ENCODE data around the gene CAPG.
"Not testable (repeated sequence)": the region's sequence is repeated elsewhere in the genome, so short reads cannot be mapped to it uniquely, and the experiment has no call there.

The CAPG gene

GRCh38 chr2:85420536-85421259 is 10.5 kb upstream of the CAPG start:
- peak; percentile 89 for DNase-seq

DNA sequence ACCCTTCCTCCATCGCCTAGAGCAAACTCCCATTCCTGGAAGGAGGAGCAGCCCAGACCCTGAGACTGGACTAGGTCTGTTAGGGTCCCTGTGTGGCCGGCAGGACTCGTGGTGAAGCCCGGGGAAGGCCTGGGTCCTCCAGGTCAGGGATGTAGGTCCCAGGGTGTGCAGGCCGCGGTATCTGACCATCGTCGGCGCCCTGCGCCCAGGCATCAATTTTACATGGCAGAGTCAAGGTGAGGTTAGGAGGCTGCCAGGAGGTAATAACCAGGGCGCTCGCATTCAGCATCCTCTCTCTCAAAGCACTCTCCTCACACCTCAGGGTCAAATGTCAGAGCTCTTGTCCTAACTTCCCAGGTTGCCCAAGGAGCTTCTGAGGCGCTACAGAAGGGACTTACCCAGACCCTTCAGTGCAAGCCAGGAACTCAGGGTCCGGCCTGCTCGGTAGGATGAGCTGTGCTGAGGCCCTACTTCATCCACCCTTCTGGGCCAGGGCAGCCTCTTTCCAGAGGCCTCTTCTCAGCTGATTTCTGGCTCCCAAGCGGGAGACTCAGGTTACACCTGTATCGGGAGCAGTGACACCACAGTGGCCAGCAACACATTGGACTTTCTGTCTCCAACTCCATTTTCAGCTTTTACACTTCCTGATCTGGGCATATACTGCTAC is 9.0 kb upstream of the CAPG start:
- no peak for DNase-seq

DNA sequence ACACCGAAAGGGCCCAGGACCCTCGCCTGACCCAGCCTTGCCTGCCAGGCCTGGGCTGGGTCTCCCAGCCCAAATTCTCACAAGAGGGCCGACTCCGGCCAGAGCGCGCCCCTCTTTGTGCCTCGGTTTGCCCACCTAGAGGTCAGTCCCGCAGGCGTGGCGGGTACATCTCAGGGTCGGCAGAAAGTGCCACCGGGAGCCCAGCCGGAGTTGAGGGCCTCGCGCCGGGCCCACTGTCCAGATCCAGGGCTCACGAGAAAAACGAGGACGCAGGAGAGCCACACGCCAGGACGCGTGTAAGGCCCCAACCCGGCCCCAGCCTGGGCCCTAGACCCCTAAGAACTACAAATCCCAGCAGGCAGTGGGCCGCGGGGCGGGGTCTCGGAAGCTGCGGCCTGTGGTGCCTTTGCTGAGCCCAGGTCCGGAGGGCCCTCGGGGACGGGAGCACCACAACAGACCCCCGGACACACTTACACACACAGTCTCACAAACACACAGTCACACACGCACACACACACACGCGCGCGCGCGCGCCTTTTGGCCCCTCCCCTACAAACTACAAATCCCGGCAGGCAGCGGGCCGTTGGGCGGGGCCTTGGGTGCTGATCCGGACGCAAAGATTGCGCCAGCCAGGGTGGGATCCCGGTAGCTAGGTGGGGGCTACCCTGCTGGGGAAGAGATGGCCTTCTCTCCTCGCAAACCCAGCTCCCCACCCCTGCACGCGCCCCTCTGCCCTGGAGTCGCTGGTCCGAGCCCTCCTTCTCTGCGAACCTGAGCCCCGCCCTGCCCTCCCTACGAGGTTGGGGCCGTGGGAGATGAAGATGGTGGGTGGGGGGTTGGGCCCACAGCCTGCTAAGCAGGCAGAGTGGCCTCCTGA is 8.2 kb upstream of the CAPG start, which contains the start of gene SH2D6:
TSS of gene SH2D6 (plus strand) at position 583 of the 877 bp plus-strand sequence. CDS start 10,752 bp downstream, outside the sequence.
- peak; percentile 84 for DNase-seq

DNA sequence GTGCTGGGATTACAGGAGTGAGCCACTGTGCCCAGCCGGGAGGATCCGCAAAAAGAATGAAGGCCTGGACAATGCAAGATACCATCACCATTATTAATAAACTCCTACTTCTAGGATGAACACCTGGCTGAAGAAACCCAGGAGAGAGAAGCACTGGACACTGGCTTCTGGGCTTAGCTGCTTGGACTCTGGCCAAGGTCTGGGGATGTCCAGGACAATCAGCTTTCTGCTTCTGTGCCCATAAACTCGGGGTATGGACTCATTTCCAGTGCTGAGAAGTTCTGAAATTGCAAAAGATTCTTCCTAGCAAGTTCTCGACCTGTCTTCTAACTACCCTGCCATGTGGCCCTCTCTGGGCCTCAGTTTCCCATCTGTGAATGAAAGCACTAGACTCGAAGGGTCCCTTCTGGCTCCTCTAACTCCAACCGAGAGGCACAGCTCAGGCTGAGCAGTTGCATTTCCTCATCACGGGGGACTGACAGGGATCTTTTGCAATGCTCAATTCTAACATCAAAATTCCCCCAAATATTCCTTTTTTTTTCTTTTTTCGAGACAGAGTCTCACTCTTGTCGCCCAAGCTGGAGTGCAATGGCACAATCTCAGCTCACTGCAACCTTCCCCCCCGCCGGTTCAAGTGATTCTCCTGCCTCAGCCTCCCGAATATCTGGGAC is 5.9 kb upstream of the CAPG start:
- no peak for DNase-seq

DNA sequence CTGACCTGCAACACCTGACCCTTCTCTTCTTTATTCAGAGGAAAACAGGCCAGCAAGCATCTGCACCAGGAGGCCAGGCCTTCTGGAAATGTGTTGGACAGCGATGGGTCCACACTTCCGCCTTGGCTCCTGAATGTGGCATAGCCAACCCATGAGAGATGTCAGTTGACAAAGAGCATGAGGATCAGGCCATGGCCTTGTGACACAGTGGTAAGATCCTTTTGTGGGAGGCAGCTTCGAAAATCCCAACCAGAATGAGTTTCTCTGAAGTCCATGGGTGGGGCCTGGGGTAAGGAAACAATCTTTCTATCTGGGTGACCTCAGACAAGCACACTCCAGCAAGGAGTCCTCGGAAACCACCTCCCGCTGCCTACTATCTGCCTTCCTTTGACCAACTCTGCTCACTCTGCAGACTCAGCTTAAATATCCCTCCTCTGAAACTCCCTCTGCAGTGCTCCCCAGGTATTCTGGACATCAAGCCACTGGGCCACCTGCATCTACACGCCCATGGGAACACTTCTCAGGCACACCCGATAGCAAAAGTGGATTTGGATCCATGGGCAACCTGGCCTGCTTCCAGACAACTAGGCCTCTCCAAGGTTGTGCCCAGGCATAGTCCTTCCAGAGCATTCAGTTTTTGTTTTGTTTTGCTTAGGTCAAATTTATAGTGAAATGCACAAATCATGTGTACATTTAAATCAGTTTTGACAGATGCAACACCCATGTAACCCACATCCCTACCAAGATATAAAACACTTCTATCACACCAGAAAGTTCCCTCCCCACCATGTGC is 4.8 kb upstream of the CAPG start:
- DNase-seq = no peak

- not testable (repeated sequence) for DNase-seq
These were observed 4.2 kb upstream of the CAPG start for GRCh38 chr2:85414421-85414759.

- no peak for DNase-seq
These were observed 3.6 kb upstream of the CAPG start for GRCh38 chr2:85413592-85414420.

DNA sequence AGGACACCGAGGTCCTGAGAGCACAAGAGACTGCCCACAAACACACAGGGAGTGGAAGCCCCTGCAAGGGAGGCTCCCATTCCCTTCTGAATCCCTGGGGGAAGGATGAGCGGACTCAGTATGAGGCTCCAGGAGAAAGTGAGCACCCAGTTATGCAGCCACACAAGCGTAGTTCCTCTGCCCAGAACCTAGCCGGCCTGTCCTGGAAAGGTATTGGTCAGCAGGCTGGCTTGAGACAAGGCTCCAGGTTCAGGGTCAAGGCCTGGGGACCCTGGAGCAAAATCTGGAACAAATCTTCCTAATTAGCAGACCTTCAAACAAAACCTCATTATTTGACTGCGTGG is 1.2 kb upstream of the CAPG start:
- DNase-seq = no peak

- DNase-seq = no peak
These were observed 628 bp upstream of the CAPG start for GRCh38 chr2:85410584-85411404.

DNA sequence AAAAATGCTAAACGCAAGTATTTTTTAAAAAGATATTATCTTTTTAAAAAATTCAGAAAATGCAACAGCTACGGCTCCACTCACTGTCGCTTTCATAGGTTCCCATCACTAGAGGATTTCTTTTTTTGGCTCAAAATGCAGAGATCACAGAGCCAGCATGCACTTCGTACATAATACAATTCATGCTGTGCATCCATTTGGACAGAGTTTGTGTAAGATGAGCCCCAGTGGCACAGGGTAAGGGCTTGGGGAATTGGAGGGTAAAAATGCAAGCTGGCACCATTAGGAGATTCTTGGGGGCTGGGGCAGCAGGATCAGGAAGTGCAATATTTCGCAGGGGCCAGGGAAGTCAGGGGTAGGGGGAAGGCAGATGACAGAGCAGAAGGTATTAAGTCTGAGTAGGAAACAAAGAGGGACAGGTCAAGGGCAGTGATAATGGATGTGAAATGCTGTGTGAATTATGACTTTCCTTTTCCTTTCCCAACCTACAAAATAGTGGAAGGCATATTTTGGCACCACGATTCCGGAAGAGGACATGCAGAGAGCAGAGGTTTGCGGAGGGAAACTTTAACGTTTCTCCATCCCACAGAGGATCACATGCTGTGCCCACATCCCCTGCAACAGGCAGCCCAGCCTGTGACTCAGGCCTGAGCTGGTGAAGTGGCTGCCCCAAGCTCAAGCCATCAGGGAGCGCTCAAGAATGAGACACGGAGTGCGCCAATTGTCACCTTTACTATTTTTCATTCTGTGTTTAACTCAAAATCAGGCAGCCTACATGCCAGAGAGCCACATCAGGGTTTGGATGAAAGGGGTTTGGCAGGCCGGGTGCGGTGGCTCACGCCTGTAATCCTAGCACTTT is 4.7 kb downstream of the CAPG start:
- peak; percentile 66 for DNase-seq

GRCh38 chr2:85401844-85402243 is 8.3 kb downstream of the CAPG start:
- no peak for DNase-seq

DNA sequence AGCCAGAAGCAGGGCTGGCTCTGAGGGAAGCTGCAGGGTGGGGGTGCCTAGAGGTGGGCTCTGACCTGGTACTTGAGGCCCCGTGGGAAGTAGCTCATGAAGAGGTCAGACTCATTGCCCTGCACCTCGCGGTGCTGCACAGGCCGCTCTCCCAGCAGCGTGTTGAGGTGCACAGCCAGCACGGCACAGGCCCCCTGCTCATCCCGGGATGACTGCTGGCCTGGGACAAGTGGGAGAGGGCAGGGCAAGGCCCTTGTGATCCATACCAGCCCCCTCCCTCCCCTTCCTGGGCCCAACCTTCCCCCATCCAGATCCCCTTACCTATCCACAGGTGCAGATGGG is 8.7 kb downstream of the CAPG start:
- no peak for DNase-seq

DNA sequence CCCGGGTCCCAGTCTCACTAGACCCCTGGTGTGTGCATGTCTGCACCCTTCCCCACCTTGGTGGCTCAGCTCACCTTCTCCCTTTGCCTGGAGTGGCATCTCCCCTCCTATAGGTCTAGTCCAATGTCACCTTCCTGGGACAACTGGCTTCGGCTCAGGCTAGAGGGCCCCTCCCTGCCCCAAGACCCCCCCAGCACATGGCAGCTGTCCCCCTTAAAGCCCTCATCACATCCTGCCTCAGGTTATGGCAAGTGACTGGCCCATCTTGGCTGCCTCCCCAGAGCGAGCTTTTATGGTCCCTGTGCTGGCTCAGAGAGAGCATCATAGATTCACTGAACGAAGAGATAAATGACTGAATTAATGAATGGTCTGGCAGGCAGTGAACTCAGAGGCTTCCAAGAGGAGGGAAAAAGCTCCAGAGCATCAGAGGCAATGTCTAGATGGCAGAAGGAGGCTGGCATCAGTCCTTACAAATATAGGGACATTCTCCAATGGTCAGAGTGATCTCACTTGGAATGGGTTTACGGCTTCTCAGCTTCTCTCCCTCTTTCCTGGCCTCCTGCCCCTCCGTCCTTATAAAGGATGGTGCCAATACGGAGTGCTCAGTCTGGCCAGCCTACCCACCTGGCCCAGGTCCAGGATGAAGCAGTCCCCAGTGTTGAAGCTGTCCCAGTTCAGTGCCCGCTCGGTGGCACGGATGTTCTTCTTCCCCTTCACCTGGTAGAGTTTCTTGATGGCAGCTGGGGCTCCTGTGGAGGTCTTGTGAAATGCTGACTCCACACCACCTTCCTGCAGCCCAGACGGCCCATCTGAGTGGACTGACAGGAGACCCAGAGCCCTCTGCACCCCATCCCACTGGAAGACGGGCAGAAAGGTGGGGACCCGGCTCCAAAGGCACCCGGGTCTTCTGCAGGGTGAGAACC is 9.4 kb downstream of the CAPG start:
- no peak for DNase-seq

GRCh38 chr2:85400023-85400422 is 10.1 kb downstream of the CAPG start:
- DNase-seq = no peak

- no peak for DNase-seq
These were observed 11.0 kb downstream of the CAPG start for GRCh38 chr2:85399183-85399455.

- no peak for DNase-seq
These were observed 11.6 kb downstream of the CAPG start for GRCh38 chr2:85398426-85399182.

GRCh38 chr2:85397925-85398331 is 12.2 kb downstream of the CAPG start:
- no peak for DNase-seq

All from CD4-positive, alpha-beta T cell treated with Interleukin-12 subunit alpha and Interleukin-12 subunit beta, for 1 hour (primary cell).